TTC549 (cell line): Measurements from ENCODE around the gene COPZ2.
A peak's percentile ranks its signal among the peaks of the same experiment; 100 is the strongest.
"Not testable (repeated sequence)": the region's sequence is repeated elsewhere in the genome, so short reads cannot be mapped to it uniquely, and the experiment has no call there.

Experiments
- FAIRE-seq: peaks from 2 replicates; lab custom pipeline; 2012; peaks lifted over from hg19 to GRCh38; lab: Jason Lieb, UNC

The COPZ2 gene

DNA sequence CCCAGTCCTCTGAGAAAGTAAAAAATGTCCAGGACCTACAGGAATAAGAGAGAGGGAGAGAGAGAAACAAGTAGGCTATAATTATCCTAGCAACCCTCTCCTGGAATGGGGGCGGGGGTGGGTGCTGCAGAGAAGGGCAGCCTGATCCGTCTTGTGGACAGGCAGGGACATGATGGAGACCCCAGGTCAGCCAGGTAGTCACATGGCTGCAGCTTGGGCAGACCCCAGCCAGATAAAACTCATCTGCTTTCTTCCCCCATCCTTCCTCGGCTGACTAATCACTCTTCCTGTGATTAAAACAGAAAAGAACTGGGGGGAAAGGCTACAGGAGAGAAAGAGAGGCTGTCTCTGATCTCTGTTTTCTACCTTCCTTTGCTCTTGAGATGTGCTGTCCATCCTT lies 32.6 kb downstream of the COPZ2 start:
- FAIRE-seq = no peak

DNA sequence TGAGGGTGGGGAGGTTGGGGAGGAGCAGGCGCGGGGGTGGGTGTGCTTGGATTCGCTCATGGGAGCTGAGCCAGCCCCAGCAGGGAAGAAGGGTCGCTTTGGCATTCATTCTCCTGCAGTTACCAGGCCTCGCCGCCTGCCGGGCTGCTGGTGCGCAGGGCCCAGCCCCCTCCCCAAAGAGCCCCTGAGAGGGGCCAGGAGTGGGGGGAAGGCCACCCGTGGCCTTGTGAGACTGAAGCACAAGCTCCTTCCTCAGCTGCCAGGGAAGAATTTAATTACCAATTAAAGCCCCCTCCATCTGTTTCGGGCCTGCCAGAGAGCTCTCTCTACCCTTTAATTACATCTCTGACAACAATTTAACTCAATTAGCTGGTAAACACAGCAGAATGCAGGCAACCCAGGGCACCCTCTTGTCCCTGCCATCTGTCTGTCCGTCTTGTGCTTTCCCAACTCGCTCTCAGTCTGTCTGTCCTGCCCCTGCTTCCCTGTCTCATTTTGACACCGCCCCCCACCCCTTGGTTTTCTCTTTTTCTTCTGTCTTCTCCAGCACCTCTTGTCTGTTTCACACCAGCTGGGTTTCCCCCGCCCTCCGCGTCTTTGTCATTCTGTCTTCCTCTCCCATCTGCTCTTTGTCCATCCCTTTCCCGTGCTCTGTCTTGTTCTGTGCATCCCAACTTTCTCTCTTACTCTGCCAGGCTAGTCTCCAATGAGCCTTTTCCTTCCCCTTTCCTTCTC lies 34.0 kb downstream of the COPZ2 start:
- FAIRE-seq = no peak

- no peak for FAIRE-seq
These were observed 34.6 kb downstream of the COPZ2 start for GRCh38 chr17:48002916-48003416.

DNA sequence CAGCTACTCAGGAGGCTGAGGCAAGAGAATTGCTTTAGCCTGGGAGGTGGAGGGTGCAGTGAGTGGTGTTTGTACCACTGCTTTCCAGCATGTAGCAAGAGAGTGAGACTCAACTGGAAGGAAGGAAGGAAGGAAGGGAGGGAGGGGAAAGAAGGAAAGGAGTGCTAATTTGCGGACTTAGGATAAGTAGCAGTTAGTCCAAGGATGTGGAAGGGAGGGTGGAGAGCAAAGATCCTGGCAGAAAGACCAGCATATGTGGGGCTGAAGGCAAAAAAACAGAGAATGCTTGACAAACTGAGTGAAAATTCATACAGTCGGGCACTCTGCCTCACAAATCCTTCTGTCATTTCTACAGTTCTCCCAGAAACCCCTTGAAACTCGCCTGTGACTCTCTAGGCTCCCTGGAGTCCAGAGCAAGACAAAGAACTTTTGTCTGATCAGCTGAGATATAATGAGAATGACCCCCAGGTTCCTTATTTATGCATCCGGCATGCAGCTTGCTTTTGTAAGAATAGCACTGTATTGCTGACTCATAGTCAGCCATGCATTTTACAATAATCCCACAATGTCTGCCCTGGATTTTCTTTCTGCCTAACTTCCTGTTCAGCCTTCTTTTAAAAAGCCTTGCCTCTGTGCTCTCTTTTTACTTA lies 35.2 kb downstream of the COPZ2 start:
- FAIRE-seq = peak; percentile 98

GRCh38 chr17:48001657-48002056 lies 35.9 kb downstream of the COPZ2 start:
- not testable (repeated sequence) for FAIRE-seq

DNA sequence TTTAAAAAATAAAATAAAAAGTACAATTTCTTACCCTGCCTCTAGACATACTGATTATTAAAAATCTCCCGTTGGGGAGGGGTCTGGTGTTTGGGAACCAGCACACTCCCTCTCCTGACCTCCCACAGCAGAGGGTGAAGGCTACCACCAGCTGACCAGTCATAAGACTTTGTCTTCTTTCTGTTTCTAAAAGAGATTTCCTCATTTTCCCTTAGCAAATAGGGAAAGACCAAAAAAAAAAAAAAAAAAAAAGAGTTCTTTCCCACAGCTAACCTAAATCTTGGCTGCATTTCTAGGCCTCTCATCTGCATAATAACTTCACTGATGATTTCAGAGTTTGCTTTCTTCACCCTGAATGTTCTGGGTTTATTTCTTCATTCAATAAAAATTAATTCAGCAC lies 36.4 kb downstream of the COPZ2 start:
- no peak for FAIRE-seq

DNA sequence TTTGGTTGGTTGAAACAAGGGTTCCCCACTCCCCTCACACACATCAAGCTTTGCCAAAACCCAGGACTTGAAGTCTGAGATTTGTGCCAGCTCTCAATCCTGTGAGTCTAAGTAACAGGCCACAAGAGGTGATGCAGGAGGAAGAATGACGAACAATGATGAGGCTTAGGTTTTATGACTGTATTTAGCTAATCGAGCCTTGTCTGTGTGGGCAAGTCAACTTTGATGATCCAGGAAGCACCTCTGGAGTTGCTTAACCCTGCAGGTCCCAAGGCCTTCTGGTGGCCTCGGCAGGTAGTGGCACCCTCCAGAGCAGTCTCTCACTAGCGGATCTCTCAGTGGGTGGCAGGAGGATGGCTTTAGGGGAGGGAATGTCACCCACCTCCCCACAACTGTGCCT lies 38.0 kb downstream of the COPZ2 start:
- FAIRE-seq = peak; percentile 76

GRCh38 chr17:47998044-47998443 lies 39.6 kb downstream of the COPZ2 start:
- no peak for FAIRE-seq

DNA sequence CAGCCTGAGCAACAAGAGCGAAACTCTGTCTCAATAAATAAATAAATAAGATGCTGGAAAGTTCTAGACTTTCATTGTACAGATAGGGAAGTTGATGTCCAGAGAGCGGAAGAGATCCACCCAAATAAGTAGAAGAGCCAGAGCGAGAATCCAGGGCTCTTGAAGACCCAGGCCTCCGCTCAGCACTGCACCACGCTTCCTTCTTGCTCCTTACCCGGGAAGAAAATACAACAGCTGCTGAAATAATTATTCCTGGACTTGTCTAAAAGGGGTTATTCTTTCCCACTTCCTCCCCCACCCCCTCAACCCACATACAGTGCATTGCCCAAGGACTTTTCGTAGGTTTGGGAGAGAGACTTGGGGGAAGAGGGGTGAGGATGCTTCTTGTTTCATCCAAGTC lies 40.0 kb downstream of the COPZ2 start:
- no peak for FAIRE-seq

DNA sequence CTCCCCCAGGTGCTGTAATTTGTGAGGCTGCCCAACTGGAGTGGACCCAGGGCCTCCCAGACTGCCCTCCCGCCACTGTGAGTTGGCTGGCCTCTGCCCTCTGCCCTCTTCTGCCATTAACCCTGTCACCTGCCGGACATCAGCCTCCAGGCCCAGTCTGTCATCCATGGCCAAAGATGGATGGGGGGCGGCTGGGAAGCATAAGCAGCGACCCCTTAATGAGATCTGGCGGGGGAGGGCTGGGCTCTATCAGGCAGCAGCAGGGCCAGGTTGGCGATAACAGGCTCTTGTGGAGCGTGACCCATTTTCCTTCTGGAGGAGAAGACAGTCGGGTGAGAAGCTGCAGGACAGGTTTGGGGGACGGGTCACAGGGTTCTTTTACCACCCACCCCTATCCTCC lies 41.4 kb downstream of the COPZ2 start:
- no peak for FAIRE-seq

DNA sequence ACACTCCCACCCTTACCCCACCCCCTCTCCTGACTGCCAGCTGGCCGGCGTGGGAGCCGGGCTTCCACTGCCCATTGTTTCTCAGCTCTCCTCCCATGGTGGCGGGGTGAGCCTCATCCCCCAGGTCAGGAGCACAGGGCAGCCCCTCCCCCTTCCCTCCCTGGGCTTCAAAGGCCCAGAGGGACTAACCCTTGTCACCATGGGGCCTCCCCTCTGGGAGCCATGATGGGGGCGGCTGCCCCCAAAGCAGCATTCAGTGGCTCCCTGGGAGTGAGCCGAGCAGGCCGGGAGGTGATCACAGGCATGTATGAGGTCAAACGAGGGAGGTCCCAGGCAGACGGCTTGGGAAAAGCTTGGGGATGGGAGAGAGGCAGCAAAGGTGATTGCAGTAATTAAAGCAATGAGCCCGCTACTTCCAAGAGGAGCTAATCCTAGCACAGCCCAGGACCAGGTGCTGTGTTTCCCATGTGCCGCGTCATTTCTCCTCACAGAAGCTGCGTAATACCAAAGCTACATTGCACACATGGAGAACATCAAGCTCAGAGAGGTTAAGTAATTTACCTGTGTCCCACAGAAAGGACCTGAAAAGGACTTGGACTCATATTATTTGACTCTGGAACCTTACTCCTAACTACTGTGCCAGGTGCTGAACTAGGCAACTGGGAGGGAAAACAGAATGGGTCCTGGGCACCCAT lies 42.2 kb downstream of the COPZ2 start:
- FAIRE-seq = no peak

GRCh38 chr17:47994724-47995123 lies 42.9 kb downstream of the COPZ2 start:
- no peak for FAIRE-seq

DNA sequence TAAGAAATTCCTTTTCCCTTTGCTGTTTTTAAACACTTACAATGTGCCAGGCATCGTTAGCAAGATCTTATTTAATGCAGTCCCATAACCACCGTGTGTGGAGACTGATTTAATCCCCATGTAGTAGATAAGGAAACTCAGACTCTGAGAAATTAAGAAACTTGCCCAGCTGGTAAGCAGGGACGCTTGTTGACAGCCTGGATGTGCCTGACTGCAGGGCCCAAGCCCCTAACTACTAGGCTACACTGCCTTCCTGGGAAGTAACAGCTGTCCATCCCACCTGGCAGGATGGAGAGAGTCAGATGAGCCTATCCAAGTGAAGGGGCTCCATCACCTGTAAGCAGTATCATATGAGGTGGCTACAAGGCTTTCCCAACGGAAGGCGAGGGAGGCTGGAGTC lies 43.6 kb downstream of the COPZ2 start:
- FAIRE-seq = no peak

- no peak for FAIRE-seq
These were observed 44.5 kb downstream of the COPZ2 start for GRCh38 chr17:47993031-47993564.

GRCh38 chr17:47992216-47992615 lies 45.4 kb downstream of the COPZ2 start:
- no peak for FAIRE-seq

DNA sequence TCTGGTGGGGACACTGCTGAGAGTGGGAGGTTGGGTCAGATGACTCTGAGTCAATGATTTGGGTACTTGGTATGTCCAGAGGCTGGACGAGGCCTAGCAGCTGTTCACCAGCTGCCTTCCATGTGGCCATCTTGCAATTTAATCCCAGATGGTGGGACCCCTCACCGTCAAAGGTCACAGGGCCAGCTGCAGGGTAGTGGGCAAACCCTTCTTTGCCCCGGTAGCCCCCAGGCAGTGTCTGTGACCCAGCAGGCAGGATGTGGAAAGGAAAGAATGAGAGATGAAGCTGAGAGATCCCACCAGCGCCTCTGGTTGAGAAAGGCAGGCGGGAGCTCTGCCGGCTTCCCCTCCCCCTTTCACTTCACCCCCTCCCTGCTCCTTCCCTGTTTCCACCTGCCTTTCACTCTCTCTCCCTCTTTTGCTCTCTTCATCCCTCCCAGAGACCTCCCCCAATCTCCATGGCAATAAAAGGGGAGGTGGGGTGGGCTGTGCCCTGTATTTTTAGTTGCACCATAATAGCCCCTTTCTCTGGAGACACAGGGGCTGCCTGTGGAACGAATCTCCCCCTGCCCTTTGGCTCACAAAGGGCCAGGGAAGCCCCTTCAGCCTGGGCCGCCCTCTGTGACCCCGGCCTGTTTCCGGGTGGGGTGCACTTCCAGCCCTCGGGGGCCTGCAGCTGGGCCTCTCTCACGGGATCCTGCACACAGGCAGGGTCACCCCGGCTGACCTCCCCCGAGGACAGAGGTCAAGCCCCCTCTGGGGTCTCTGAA lies 46.5 kb downstream of the COPZ2 start:
- no peak for FAIRE-seq

- no peak for FAIRE-seq
These were observed 47.9 kb downstream of the COPZ2 start for GRCh38 chr17:47989700-47990099.

DNA sequence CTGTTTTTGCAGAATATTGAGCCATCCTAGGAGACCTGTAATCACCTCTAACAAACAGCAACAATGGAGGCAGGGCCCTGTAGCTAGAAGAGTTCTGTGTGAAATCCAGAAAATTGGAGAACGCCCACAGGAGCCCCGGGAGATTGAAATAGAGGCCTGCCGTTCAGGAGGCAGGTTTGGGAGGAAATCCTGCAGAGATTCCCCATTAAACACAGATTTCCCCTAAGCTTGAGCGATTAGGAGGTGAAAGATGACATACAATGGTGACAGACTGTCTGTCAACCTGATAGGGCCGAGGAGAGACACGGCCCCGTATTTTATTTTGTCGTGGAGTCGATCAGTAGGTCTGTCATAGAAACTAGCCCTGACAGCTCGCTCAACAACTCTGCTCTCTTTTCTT lies 48.4 kb downstream of the COPZ2 start:
- FAIRE-seq = no peak

DNA sequence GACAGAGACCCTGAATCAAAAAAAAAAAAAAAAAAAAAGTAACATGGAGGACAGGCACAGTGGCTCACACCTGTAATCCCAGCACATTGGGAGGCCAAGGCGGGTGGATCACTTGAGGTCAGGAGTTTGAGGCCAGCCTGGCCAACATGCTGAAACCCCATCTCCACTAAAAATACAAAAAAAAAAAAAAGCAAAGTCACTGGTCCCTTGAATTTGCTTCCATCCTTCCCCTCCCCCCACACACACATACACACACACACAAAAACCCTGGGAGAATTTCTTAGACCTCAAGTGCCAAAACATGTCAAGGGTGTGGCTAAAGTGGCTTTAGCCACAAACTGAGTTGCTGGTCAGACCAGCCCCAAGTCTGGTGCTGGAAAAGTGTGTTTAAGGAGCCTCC lies 49.2 kb downstream of the COPZ2 start:
- not testable (repeated sequence) for FAIRE-seq

DNA sequence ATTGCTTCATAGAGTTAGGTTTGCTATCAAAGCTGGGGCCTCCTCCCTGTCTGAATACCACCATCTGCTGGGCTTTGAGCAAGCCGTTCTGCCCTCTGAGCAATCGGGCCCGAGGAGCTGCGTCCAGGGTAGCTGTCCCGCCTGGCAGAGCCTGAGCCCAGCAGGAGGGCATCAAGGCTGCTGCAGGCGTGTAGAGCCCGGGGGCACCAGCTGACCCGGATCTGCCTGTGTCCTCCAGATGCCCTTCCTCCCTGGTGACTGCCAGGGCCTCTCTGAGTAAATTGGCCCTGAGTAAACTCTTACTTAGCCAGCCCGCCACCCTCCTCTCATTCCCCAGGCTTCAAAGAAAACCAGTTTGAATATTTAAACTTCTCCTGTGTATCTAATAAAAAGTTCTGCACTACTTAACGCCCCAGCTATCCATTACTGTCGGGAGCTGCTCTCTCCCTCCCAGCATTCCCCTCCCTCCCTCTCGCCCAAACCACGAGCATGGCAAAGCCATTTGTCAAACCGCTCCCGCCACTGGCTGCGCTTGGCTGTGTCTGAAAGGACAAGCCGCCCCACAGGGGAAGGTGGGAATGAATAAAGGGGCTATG lies 50.3 kb downstream of the COPZ2 start:
- no peak for FAIRE-seq

DNA sequence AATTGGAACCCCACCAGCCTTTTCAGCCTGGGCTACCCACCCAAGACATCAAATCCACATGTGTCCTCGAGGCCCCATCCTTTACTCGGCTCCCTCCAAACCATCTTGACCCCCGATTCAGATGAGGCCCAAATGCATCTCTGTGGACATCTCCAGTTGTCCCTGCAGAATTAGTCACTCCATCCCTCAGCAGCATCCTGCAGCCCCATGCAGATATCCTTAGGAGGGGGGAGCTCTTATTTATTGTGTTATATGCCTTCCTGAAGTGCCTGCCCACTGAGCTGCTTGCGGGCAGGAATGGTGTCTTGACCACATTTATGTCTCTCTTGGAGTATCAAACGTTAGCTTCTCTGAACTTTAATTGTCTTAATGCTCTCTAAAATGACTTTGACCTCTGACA lies 51.1 kb downstream of the COPZ2 start:
- FAIRE-seq = no peak
